H1 (cell line): ENCODE results near the gene SPOP. TPM values are rescaled to one million over a fixed set of nuclear protein-coding genes. Genes with fewer than 3 reads are reported as not detected.

Experiments used
- CTCF ChIA-PET: fragments of 300-600 bp; sonication (Branson Sonifier 250); formaldehyde crosslinking; loops from one replicate; lab custom pipeline; 2021; ENCODE audit not compliant: partially characterized antibody; lab: Charles Lee
- POLR2A ChIA-PET: fragments of 300-600 bp; sonication (Branson Sonifier 250); formaldehyde crosslinking; loops from one replicate; lab custom pipeline; 2021; ENCODE audit warnings: inconsistent platforms; ENCODE audit not compliant: partially characterized antibody; lab: Charles Lee
- DNase-seq, 2 experiments: peaks; one replicate each; pipeline versions ENCODE4 v3.0.0 to v3.0.0-alpha.2; 2010 to 2022; ENCODE audit warnings: low spot score in 2 of 2, low read depth in 1 of 2, mixed read lengths in 1 of 2
- FAIRE-seq: peaks from 2 replicates; lab custom pipeline; 2011; peaks lifted over from hg19 to GRCh38; lab: Jason Lieb, UNC
- H2AFZ ChIP-seq: 2 replicates; pipeline ENCODE4 v1.8.1; 2012; ENCODE audit warnings: low read length, inconsistent platforms
- H2AK5ac ChIP-seq: 2 replicates; pipeline ENCODE4 v1.6.1; 2013; ENCODE audit warnings: low read depth, low read length
- H2BK120ac ChIP-seq: replicated peaks from 2 replicates; pipeline ENCODE3; 2013; ENCODE audit warnings: low read depth, low read length, inconsistent platforms
- H2BK12ac ChIP-seq: 2 replicates; pipeline ENCODE4 v1.6.1; 2013; ENCODE audit warnings: low read depth, low read length
- H2BK15ac ChIP-seq: 2 replicates; pipeline ENCODE4 v1.6.1; 2013; ENCODE audit warnings: low read length
- H2BK20ac ChIP-seq: 2 replicates; pipeline ENCODE4 v1.6.1; 2013; ENCODE audit warnings: low read length
- H2BK5ac ChIP-seq: 2 replicates; pipeline ENCODE4 v1.6.1; 2013; ENCODE audit warnings: low read depth, low read length
- H3K14ac ChIP-seq: 2 replicates; pipeline ENCODE4 v1.6.1; 2013; ENCODE audit warnings: inconsistent platforms; ENCODE audit not compliant: insufficient read length
- H3K18ac ChIP-seq: 2 replicates; pipeline ENCODE4 v1.6.1; 2013; ENCODE audit warnings: low read length; ENCODE audit errors: extremely low read depth
- H3K23ac ChIP-seq: 2 replicates; pipeline ENCODE4 v1.6.1; 2013; ENCODE audit warnings: inconsistent platforms; ENCODE audit not compliant: insufficient read length
- H3K23me2 ChIP-seq: 2 replicates; pipeline ENCODE4 v1.6.1; 2013; ENCODE audit warnings: low read depth, low read length
- H3K27ac ChIP-seq: 2 replicates; pipeline ENCODE4 v1.6.1; 2011; ENCODE audit warnings: low read depth, low read length, inconsistent platforms
- H3K27me3 ChIP-seq, 4 experiments: replicated peaks in 1 of 4; 1 replicate in 1 of 4; 2 replicates in 3 of 4; pipeline versions ENCODE4 v1.6.1 to v1.8.1; 2011 to 2013; ENCODE audit warnings: low read length in 3 of 4, mild to moderate bottlenecking in 3 of 4, inconsistent platforms in 2 of 4, mixed read lengths in 2 of 4, moderate library complexity in 1 of 4; ENCODE audit not compliant: control insufficient read depth in 3 of 4, insufficient read depth in 3 of 4; ENCODE audit errors: extremely low read depth in 1 of 4
- H3K36me3 ChIP-seq, 4 experiments: 2 replicates each; pipeline versions ENCODE4 v1.6.1 to v1.8.1; 2011 to 2013; ENCODE audit warnings: mild to moderate bottlenecking in 4 of 4, low read length in 3 of 4, moderate library complexity in 2 of 4, control low read depth in 1 of 4, inconsistent platforms in 1 of 4; ENCODE audit not compliant: insufficient read depth in 4 of 4, control insufficient read depth in 2 of 4
- H3K4ac ChIP-seq: replicated peaks from 2 replicates; pipeline ENCODE3; 2013; ENCODE audit warnings: low read length, low read depth, mixed read lengths, inconsistent platforms; ENCODE audit not compliant: insufficient read length
- H3K4me1 ChIP-seq, 4 experiments: replicated peaks in 1 of 4; 1 replicate in 1 of 4; 2 replicates in 3 of 4; pipeline versions ENCODE4 v1.6.1 to v1.8.1; 2011 to 2013; ENCODE audit warnings: low read length in 3 of 4, inconsistent platforms in 2 of 4, mixed read lengths in 1 of 4; ENCODE audit not compliant: insufficient read depth in 4 of 4, control insufficient read depth in 3 of 4
- H3K4me2 ChIP-seq, 2 experiments: 2 replicates each; pipeline versions ENCODE4 v1.6.1 to v1.8.1; 2011 to 2013; ENCODE audit warnings: low read depth in 2 of 2, low read length in 2 of 2, control low read depth in 1 of 2, inconsistent platforms in 1 of 2, mild to moderate bottlenecking in 1 of 2; ENCODE audit not compliant: insufficient read depth in 1 of 2
- H3K4me3 ChIP-seq, 4 experiments: fragments of 200-600, 300-600 bp in 1 of 4; sonication (generic), shearing (Covaris generic), sonication (Bioruptor Twin) in 1 of 4; 2 replicates each; pipeline versions ENCODE4 v1.5.1 to v1.8.1; 2011 to 2016; ENCODE audit warnings: low read length in 4 of 4, low read depth in 3 of 4, control low read depth in 2 of 4, inconsistent platforms in 2 of 4, mild to moderate bottlenecking in 2 of 4, mixed read lengths in 1 of 4, moderate library complexity in 1 of 4; ENCODE audit not compliant: insufficient read depth in 2 of 4; ENCODE audit errors: extremely low read depth in 1 of 4
- H3K56ac ChIP-seq: replicated peaks from 2 replicates; pipeline ENCODE3; 2013; ENCODE audit warnings: low read depth, mild to moderate bottlenecking, mixed read lengths, low read length, inconsistent platforms; ENCODE audit not compliant: insufficient read length
- H3K79me1 ChIP-seq: 2 replicates; pipeline ENCODE4 v1.6.1; 2013; ENCODE audit warnings: low read depth, low read length, control low read depth
- H3K79me2 ChIP-seq, 2 experiments: 2 replicates each; pipeline versions ENCODE4 v1.6.1 to v1.8.1; 2012 to 2013; ENCODE audit warnings: low read length in 2 of 2, mild to moderate bottlenecking in 2 of 2, inconsistent platforms in 1 of 2; ENCODE audit not compliant: insufficient read depth in 2 of 2, control insufficient read depth in 1 of 2
- H3K9ac ChIP-seq, 4 experiments: replicated peaks in 1 of 4; 1 replicate in 1 of 4; 2 replicates in 3 of 4; pipeline versions ENCODE4 v1.6.1 to v1.8.1; 2011 to 2013; ENCODE audit warnings: low read depth in 3 of 4, low read length in 3 of 4, control low read depth in 2 of 4, mild to moderate bottlenecking in 2 of 4, moderate library complexity in 2 of 4, inconsistent platforms in 1 of 4; ENCODE audit errors: extremely low read depth in 1 of 4
- H3K9me3 ChIP-seq, 2 experiments: 2 replicates each; pipeline versions ENCODE4 v1.6.1 to v1.8.1; 2012 to 2013; ENCODE audit warnings: mild to moderate bottlenecking in 2 of 2, moderate library complexity in 2 of 2, control low read depth in 1 of 2, inconsistent platforms in 1 of 2, low read depth in 1 of 2, low read length in 1 of 2, mixed read lengths in 1 of 2; ENCODE audit not compliant: insufficient read depth in 2 of 2
- H4K20me1 ChIP-seq, 2 experiments: replicated peaks in 1 of 2; 2 replicates each; pipeline versions ENCODE3 to v1.8.1; 2011 to 2013; ENCODE audit warnings: inconsistent platforms in 2 of 2, low read length in 2 of 2, mild to moderate bottlenecking in 1 of 2; ENCODE audit not compliant: insufficient read depth in 2 of 2, control insufficient read depth in 1 of 2
- H4K5ac ChIP-seq: 2 replicates; pipeline ENCODE4 v1.6.1; 2013; ENCODE audit warnings: low read length, low read depth, mixed read lengths, inconsistent platforms; ENCODE audit not compliant: insufficient read length
- H4K8ac ChIP-seq: 2 replicates; pipeline ENCODE4 v1.8.0; 2013; ENCODE audit warnings: mild to moderate bottlenecking, moderate library complexity, low read length, inconsistent platforms; ENCODE audit not compliant: insufficient read depth; ENCODE audit errors: extremely low read depth
- H4K91ac ChIP-seq: replicated peaks from 2 replicates; pipeline ENCODE3; 2013; ENCODE audit warnings: low read length, mixed read lengths, inconsistent platforms; ENCODE audit not compliant: insufficient read length
- ASH2L ChIP-seq: fragments of 200-600, 300-600 bp; sonication (generic); IDR thresholded peaks from one replicate; pipeline ENCODE4 v1.7.1; 2017; ENCODE audit warnings: low read length
- BACH1 ChIP-seq: IDR thresholded peaks from 2 replicates; pipeline ENCODE4 v1.6.1; 2012; ENCODE audit warnings: low read length, improper control_type of control experiment
- CBX5 ChIP-seq: fragments of 300-800, 300-1000 bp; sonication (generic); IDR thresholded peaks from 2 replicates; pipeline ENCODE4 v1.7.1; 2016; ENCODE audit warnings: antibody characterized with exemption, low read length, low read depth
- CHD2 ChIP-seq: IDR thresholded peaks from 2 replicates; pipeline ENCODE4 v1.6.1; 2012; ENCODE audit warnings: low read length, improper control_type of control experiment
- FOSL1 ChIP-seq: IDR thresholded peaks from 2 replicates; pipeline ENCODE4 v1.6.1; 2011; ENCODE audit warnings: mild to moderate bottlenecking, low read depth, low read length, moderate library complexity; ENCODE audit not compliant: insufficient read depth
- MAFK ChIP-seq: IDR thresholded peaks from 2 replicates; pipeline ENCODE4 v1.6.1; 2012; ENCODE audit warnings: low read depth, mild to moderate bottlenecking, improper control_type of control experiment, low read length
- NRF1 ChIP-seq: IDR thresholded peaks from 2 replicates; pipeline ENCODE4 v1.6.1; 2011; ENCODE audit warnings: mild to moderate bottlenecking, low read depth, low read length, improper control_type of control experiment
- POLR2A ChIP-seq, 2 experiments: IDR thresholded peaks; 1 replicate in 1 of 2; 2 replicates in 1 of 2; pipeline ENCODE4 v1.6.1; 2011; ENCODE audit warnings: low read depth in 2 of 2, low read length in 2 of 2, mild to moderate bottlenecking in 2 of 2; ENCODE audit errors: control extremely low read depth in 1 of 2
- SP2 ChIP-seq: IDR thresholded peaks from 2 replicates; pipeline ENCODE4 v1.6.1; 2012; ENCODE audit warnings: mild to moderate bottlenecking, low read length, inconsistent platforms
- TCF12 ChIP-seq: IDR thresholded peaks from 2 replicates; pipeline ENCODE4 v1.6.1; 2011; ENCODE audit warnings: low read depth, mild to moderate bottlenecking, low read length
- polyA plus RNA-seq, 7 experiments: library from polyadenylated mRNA; depleted of rRNA in 3 of 7; stranded (reverse) in 5 of 7; unstranded in 2 of 7; fragments of >200 nt in 5 of 7; fragments of 200-250 nt in 2 of 7; gene quantifications; 1 replicate in 5 of 7; 2 replicates in 1 of 7; 4 replicates in 1 of 7; pipeline versions ENCODE4 v1.2.1 to v1.2.3, GENCODE V29; 2011 to 2013; ENCODE audit warnings: missing spikeins in 2 of 7, mixed read lengths in 2 of 7
- total RNA-seq: library from RNA; stranded (reverse); fragmentation: NEBNext Ultra II Directional; extraction: Animal tissue kit (Norgen Biotek cat#: 25700); gene quantifications from 2 replicates; pipeline ENCODE4 v1.2.1, GENCODE V29; 2021
- TF ChIP-seq, protein P1 (sequence below): IDR thresholded peaks from 2 replicates; pipeline ENCODE4 v1.6.1; 2012; ENCODE audit warnings: low read length, inconsistent platforms
- TF ChIP-seq, protein P2 (sequence below): IDR thresholded peaks from 2 replicates; pipeline ENCODE4 v1.6.1; 2011; ENCODE audit warnings: low read length, improper control_type of control experiment

SPOP gene
- total and polyA plus RNA-seq, 2 of the 8 experiments (the other 6 are each of a cell fraction or from before 2014, with no cell fraction given) = 13.3 to 25.6 TPM

DNA sequence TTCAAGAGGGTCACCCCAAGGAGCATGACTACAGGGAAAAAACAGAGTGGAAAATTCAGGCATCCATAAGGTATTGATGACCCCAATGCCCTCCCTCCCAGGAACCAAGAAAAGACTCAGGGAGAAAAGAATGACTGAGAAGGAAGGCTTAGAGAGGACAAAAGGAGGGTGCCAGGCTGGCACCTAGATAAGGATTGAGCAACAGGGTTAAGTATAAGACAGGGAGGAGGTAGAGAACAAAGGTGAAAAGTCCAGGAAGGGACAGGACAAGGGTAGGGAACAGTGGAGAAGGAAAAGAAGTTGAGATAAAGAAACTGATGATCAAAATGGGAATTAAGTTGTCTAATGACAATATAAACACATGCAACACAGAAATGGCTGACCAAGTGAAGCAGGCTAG lies 27.4 kb upstream of the SPOP start:
- Histone ChIP-seq H3K79me2 (peaks cover 2 to 20% of the 10 kb centered on the region in 2 experiments; a peak in 3 of 4 replicates), H4K5ac (no peak overlapping the region), H2BK15ac (no peak overlapping the region), H2BK5ac (no peak overlapping the region), H4K91ac (no peak overlapping the region), H4K8ac (no peak overlapping the region), H3K27me3 (no peaks in the 10 kb centered on the region), H3K23me2 (peaks cover 6% of the 10 kb centered on the region; the same call in 1 of the 2 replicates), H2BK20ac (no peak overlapping the region), H3K27ac (no peak overlapping the region), H2BK120ac (no peak overlapping the region), H3K23ac (no peak overlapping the region), H3K56ac (no peak overlapping the region), H3K9me3 (no peaks in the 10 kb centered on the region), H3K36me3 (peaks cover 18 to 49% (median 44%) of the 10 kb centered on the region in 4 experiments), H2BK12ac (no peak overlapping the region), H3K79me1 (no peaks in the 10 kb centered on the region; the same call in 1 of the 2 replicates), H3K4me1 (peaks cover 2 to 3% (median 3%) of the 10 kb centered on the region in 4 experiments; a peak in 6 of 7 replicates), H2AFZ (no peak overlapping the region), H3K4ac (no peak overlapping the region), H3K4me2 (no peak overlapping the region), H3K4me3 (no peak overlapping the region), H3K9ac (no peak overlapping the region), H2AK5ac (no peak overlapping the region), H4K20me1 (no peaks in the 10 kb centered on the region), H3K14ac (no peak overlapping the region), H3K18ac (no peak overlapping the region)
- FAIRE-seq (no peak), DNase-seq (no peak)
- ChIA-PET CTCF (interaction anchor here (1.3 to 19.2 kb wide), 12 partner anchors 8 to 292 kb away, joined by 3 to 310 read pairs (median 6); partner anchors contain the start of gene SPOP), POLR2A (no interaction called here)
- TF ChIP-seq CBX5 (no peak), ASH2L (no peak), SP2 (no peak), BACH1 (no peak), MAFK (no peak), NRF1 (no peak), TCF12 (no peak), FOSL1 (no peak), CHD2 (no peak), POLR2A (IDR thresholded peaks at IDR 0.05; ENCODE audit: control extremely low read depth in 1 of 2, low read depth in 2 of 2, low read length in 2 of 2) (no peak)
- TF ChIP-seq, protein P1, sequence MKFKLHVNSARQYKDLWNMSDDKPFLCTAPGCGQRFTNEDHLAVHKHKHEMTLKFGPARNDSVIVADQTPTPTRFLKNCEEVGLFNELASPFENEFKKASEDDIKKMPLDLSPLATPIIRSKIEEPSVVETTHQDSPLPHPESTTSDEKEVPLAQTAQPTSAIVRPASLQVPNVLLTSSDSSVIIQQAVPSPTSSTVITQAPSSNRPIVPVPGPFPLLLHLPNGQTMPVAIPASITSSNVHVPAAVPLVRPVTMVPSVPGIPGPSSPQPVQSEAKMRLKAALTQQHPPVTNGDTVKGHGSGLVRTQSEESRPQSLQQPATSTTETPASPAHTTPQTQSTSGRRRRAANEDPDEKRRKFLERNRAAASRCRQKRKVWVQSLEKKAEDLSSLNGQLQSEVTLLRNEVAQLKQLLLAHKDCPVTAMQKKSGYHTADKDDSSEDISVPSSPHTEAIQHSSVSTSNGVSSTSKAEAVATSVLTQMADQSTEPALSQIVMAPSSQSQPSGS = no peak
- TF ChIP-seq, protein P2, sequence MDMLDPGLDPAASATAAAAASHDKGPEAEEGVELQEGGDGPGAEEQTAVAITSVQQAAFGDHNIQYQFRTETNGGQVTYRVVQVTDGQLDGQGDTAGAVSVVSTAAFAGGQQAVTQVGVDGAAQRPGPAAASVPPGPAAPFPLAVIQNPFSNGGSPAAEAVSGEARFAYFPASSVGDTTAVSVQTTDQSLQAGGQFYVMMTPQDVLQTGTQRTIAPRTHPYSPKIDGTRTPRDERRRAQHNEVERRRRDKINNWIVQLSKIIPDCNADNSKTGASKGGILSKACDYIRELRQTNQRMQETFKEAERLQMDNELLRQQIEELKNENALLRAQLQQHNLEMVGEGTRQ = no peak
